Kidney (tissue), 14 donors: ENCODE data around the gene TNS4. TPM values are rescaled to one million over a fixed set of nuclear protein-coding genes. Genes with fewer than 3 reads are reported as not detected.

ENCODE experiments used
- DNase-seq, 5 donors: peaks; one replicate each; pipeline ENCODE4 v3.0.0-alpha.2; 2013 to 2020
- FAIRE-seq: peaks from 2 replicates; lab custom pipeline; 2012; peaks lifted over from hg19 to GRCh38; lab: Jason Lieb, UNC
- H3K27ac ChIP-seq, 2 donors: one replicate each; pipeline ENCODE4 v1.7.0; 2013; ENCODE audit warnings: low read depth in 2 of 2, low read length in 2 of 2, inconsistent platforms in 1 of 2
- H3K27me3 ChIP-seq: one replicate; pipeline ENCODE4 v1.7.1; 2013; ENCODE audit warnings: low read length, inconsistent platforms; ENCODE audit not compliant: control insufficient read depth, insufficient read depth
- H3K36me3 ChIP-seq, 3 donors: one replicate each; pipeline versions ENCODE4 v1.7.0 to v1.7.1; 2013; ENCODE audit warnings: low read length in 3 of 3, control low read depth in 1 of 3, inconsistent platforms in 1 of 3; ENCODE audit not compliant: insufficient read depth in 3 of 3, control insufficient read depth in 2 of 3
- H3K4me1 ChIP-seq, 3 donors: one replicate each; pipeline versions ENCODE4 v1.7.0 to v1.7.1; 2013; ENCODE audit warnings: low read length in 3 of 3, inconsistent platforms in 1 of 3, low read depth in 1 of 3; ENCODE audit not compliant: control insufficient read depth in 2 of 3, insufficient read depth in 2 of 3
- H3K4me3 ChIP-seq, 3 donors: one replicate each; pipeline versions ENCODE4 v1.7.0 to v1.8.1; 2013; ENCODE audit warnings: low read length in 3 of 3, control low read depth in 1 of 3, inconsistent platforms in 1 of 3
- H3K9ac ChIP-seq, 3 donors: one replicate each; pipeline versions ENCODE4 v1.7.0 to v1.7.1; 2013; ENCODE audit warnings: low read length in 3 of 3, control low read depth in 1 of 3, inconsistent platforms in 1 of 3
- H3K9me3 ChIP-seq, 3 donors: one replicate each; pipeline versions ENCODE4 v1.7.0 to v1.7.1; 2013; ENCODE audit warnings: low read length in 3 of 3, control low read depth in 1 of 3, inconsistent platforms in 1 of 3; ENCODE audit not compliant: control insufficient read depth in 2 of 3, insufficient read depth in 1 of 3
- intact Hi-C: fragments of 100-400 bp; cut with DNase I; formaldehyde crosslinking; loops from one replicate; pipeline ENCODE4 v1.11.1; 2022
- polyA plus RNA-seq: library from polyadenylated mRNA; stranded (reverse); fragments of 350-450 nt; fragmentation: Illumina TruSeq; extraction: RNeasy Lipid Tissue Mini Kit (QIAGEN cat#74804); gene quantifications from one replicate; pipeline ENCODE4 v1.2.3, GENCODE V29; 2014; ENCODE audit warnings: low read depth, low replicate concordance; ENCODE audit not compliant: insufficient read depth
- total RNA-seq: library from RNA; stranded (reverse); fragmentation: NEBNext Ultra II Directional; extraction: Animal tissue kit (Norgen Biotek cat#: 25700); gene quantifications from one replicate; pipeline ENCODE4 v1.2.1, GENCODE V29; 2021
- TF ChIP-seq, protein P1 (sequence below): IDR thresholded peaks from 3 replicates; pipeline ENCODE4 v1.5.1; 2012; ENCODE audit warnings: mild to moderate bottlenecking, moderate library complexity, borderline replicate concordance; ENCODE audit not compliant: insufficient read depth; ENCODE audit errors: extremely low read depth
- donor health status: control.
- donor health status: control.
- donor health status: control.
- donor health status: control.
- donor health status: control.
- donor health status: DM: yes; HTN: yes; CAD: no.
- donor health status: Normal renal cell carcinoma (clear cell type).

The TNS4 gene
- total and polyA plus RNA-seq, 2 donors from 2014 or later = 0.31 to 2.2 TPM

DNA sequence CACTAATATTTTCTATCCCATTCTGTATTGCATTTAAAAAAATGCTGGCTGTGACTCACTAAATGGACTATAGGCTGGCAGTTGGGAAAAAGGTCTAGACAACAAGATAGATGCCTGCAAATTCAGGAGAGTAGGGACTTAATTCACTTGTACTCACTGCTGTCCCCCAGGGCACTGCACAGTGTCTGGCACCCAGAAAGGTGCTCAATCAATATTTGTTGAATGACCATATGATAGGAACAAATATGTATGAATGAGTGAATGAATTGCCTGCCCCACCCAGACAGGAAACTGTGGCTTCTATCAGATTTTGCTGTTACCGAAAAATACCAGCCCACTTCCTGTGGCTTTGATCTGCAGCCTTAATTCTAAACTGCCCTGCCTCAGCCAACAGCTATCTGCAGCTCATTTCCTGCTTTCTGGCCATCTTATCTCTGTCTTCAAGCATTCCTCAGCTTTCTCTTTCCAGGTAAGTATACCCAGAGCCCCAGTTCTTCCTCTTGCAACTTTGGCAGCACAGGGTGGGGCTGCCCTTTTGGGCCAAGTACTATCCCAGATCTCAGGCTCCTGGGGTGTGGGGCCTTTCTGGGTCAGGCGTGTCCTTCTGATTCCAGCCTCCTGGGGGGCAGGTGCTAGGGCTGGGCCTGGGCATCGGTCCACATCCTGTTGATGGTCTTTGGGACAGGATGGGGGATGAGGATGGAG lies 15.3 kb upstream of the TNS4 start:
- H3K27ac ChIP-seq = no peak overlapping the region
- no peaks in the 10 kb centered on the region for H3K4me1 ChIP-seq
- H3K9ac ChIP-seq = no peak overlapping the region
- H3K36me3 ChIP-seq = no peaks in the 10 kb centered on the region
- no peaks in the 10 kb centered on the region for H3K27me3 ChIP-seq
- TF ChIP-seq, protein P1, sequence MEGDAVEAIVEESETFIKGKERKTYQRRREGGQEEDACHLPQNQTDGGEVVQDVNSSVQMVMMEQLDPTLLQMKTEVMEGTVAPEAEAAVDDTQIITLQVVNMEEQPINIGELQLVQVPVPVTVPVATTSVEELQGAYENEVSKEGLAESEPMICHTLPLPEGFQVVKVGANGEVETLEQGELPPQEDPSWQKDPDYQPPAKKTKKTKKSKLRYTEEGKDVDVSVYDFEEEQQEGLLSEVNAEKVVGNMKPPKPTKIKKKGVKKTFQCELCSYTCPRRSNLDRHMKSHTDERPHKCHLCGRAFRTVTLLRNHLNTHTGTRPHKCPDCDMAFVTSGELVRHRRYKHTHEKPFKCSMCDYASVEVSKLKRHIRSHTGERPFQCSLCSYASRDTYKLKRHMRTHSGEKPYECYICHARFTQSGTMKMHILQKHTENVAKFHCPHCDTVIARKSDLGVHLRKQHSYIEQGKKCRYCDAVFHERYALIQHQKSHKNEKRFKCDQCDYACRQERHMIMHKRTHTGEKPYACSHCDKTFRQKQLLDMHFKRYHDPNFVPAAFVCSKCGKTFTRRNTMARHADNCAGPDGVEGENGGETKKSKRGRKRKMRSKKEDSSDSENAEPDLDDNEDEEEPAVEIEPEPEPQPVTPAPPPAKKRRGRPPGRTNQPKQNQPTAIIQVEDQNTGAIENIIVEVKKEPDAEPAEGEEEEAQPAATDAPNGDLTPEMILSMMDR = no peak
- no peak for FAIRE-seq
- no peak overlapping the region for H3K4me3 ChIP-seq
- H3K9me3 ChIP-seq = no peaks in the 10 kb centered on the region
- DNase-seq = no peak
- intact Hi-C loops = no loop called here

DNA sequence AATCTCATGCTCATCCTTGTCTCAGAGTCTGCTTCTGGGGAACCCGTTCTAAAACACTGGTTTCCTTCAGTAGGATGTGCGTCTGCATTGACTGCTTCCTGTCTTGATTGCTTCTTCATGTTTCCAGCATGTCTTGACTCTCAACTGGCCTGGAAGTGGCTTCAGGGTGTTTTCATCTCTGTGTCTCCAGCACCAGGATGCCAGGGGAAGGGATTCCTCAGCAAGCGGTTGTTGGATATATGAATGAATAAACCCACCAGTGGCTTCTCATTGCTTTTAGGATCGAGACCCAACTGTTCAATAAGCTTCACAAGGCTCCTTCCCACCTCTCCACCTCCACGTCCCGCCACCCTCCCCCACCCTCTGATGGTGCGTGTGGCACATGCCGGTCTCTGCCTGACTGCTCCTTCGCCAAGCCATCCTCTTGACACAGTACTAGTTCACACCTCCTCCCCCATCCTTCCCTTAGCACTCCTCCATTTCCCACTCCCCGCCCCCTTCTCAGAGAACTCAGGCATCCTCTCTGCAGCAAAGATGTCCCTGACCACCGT lies 14.1 kb upstream of the TNS4 start:
- Histone ChIP-seq H3K36me3 (no peaks in the 10 kb centered on the region), H3K9ac (no peak overlapping the region), H3K4me3 (no peak overlapping the region), H3K4me1 (no peaks in the 10 kb centered on the region), H3K27me3 (no peaks in the 10 kb centered on the region), H3K9me3 (no peaks in the 10 kb centered on the region), H3K27ac (no peak overlapping the region)
- TF ChIP-seq, protein P1 = no peak
- intact Hi-C loops = no loop called here
- FAIRE-seq = no peak
- peak in 1 of 5 donors; percentile 37 for DNase-seq

DNA sequence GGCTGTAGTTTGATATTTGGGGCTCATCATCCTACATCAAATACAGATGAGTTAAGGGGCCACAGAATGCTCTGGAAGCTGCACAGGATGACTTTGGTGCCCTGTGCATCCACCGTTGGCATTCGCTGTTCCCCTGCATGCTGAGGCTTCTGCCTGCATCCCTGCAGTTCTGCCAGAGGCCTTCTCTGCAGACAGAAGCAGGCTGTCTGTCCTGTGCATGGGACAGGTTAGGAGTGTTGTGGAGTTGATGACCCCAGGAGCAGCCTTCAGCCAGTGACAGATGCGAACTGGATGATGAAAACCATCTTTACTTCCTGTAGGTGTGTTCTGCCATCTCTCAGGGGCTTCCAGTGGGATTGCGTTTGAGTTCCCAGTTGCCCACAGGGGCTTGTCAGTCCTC lies 13.6 kb upstream of the TNS4 start:
- DNase-seq = no peak
- Histone ChIP-seq H3K4me3 (no peak overlapping the region), H3K9me3 (no peaks in the 10 kb centered on the region), H3K27me3 (no peaks in the 10 kb centered on the region), H3K27ac (no peak overlapping the region), H3K9ac (no peak overlapping the region), H3K4me1 (no peaks in the 10 kb centered on the region), H3K36me3 (no peaks in the 10 kb centered on the region)
- no peak for FAIRE-seq
- intact Hi-C loops = no loop called here
- TF ChIP-seq, protein P1 = no peak
